ENCODE results near the gene PRELP.

- TF ChIP-seq POLR2A (IDR thresholded peaks at IDR 0.05) = no peak
- TF ChIP-seq CTCF (IDR thresholded peaks at IDR 0.05) = no peak
These were observed 36.3 kb downstream of the PRELP start for GRCh38 chr1:203511930-203512329.
